BE2C (cell line): Measurements from ENCODE around the gene IFNGR2.
"Not testable (repeated sequence)": the region's sequence is repeated elsewhere in the genome, so short reads cannot be mapped to it uniquely, and the experiment has no call there.

Experiments used
- DNase-seq: peaks from one replicate; pipeline ENCODE4 v3.0.0-alpha.2; 2020
- H3K27me3 ChIP-seq: fragments of 250-450 bp; sonication (Bioruptor Pico); 2 replicates; pipeline ENCODE4 v1.5.1; 2020; ENCODE audit warnings: mild to moderate bottlenecking
- H3K36me3 ChIP-seq: fragments of 250-450 bp; sonication (Bioruptor Pico); 2 replicates; pipeline ENCODE4 v1.5.1; 2020; ENCODE audit warnings: mild to moderate bottlenecking
- H3K4me1 ChIP-seq: fragments of 250-450 bp; sonication (Bioruptor Pico); 2 replicates; pipeline ENCODE4 v1.5.1; 2020
- H3K4me3 ChIP-seq: 2 replicates; pipeline ENCODE4 v1.5.1; 2011; ENCODE audit warnings: low read depth, low read length
- H3K9me3 ChIP-seq: fragments of 250-450 bp; sonication (Bioruptor Pico); 2 replicates; pipeline ENCODE4 v1.5.1; 2020
- CTCF ChIP-seq: IDR thresholded peaks from 2 replicates; pipeline ENCODE4 v1.5.1; 2012; ENCODE audit warnings: mild to moderate bottlenecking, low read depth, low read length

Gene IFNGR2

GRCh38 chr21:33360881-33361602 lies 42.2 kb upstream of the IFNGR2 start:
- H3K9me3 ChIP-seq: no peaks in the 10 kb centered on the region
- H3K4me1 ChIP-seq: no peaks in the 10 kb centered on the region; the same call in 1 of the 2 replicates
- peaks cover 7% of the 10 kb centered on the region for H3K27me3 ChIP-seq
- peak overlapping the region; percentile 31; the same call in 1 of the 2 replicates for H3K4me3 ChIP-seq
- DNase-seq: peak; percentile 81
- H3K36me3 ChIP-seq: peaks cover 2% of the 10 kb centered on the region
- peak; percentile 96 for TF ChIP-seq CTCF

GRCh38 chr21:33362044-33362555 lies 41.1 kb upstream of the IFNGR2 start:
- H3K36me3 ChIP-seq: no peaks in the 10 kb centered on the region; the same call in 1 of the 2 replicates
- H3K4me1 ChIP-seq: no peaks in the 10 kb centered on the region; the same call in 1 of the 2 replicates
- H3K9me3 ChIP-seq: no peaks in the 10 kb centered on the region
- no peak for DNase-seq
- peak overlapping the region; percentile 31 for H3K4me3 ChIP-seq
- H3K27me3 ChIP-seq: peaks cover 7% of the 10 kb centered on the region
- no peak for TF ChIP-seq CTCF

- not testable (repeated sequence) for H3K4me1 ChIP-seq, H3K27me3 ChIP-seq, H3K9me3 ChIP-seq, H3K36me3 ChIP-seq, H3K4me3 ChIP-seq, DNase-seq
These were observed 39.2 kb upstream of the IFNGR2 start for GRCh38 chr21:33363911-33364609.

GRCh38 chr21:33364830-33365229 lies 38.4 kb upstream of the IFNGR2 start:
- Histone ChIP-seq H3K4me3 (no peak overlapping the region), H3K36me3 (no peaks in the 10 kb centered on the region), H3K4me1 (no peaks in the 10 kb centered on the region; the same call in 1 of the 2 replicates), H3K27me3 (peaks cover 7% of the 10 kb centered on the region), H3K9me3 (peaks cover under 1% of the 10 kb centered on the region; the same call in 1 of the 2 replicates)
- TF ChIP-seq CTCF: no peak
- DNase-seq: no peak

GRCh38 chr21:33367309-33367973 lies 35.8 kb upstream of the IFNGR2 start:
- Histone ChIP-seq H3K4me1 (no peaks in the 10 kb centered on the region), H3K9me3 (peaks cover 3% of the 10 kb centered on the region; the same call in 1 of the 2 replicates), H3K36me3 (no peaks in the 10 kb centered on the region), H3K27me3 (peaks cover 4% of the 10 kb centered on the region), H3K4me3 (no peak overlapping the region)
- DNase-seq: no peak
- TF ChIP-seq CTCF: no peak

- no peak for TF ChIP-seq CTCF
- no peak for DNase-seq
- no peak overlapping the region for H3K4me3 ChIP-seq
- H3K9me3 ChIP-seq: peaks cover 3% of the 10 kb centered on the region; the same call in 1 of the 2 replicates
- H3K4me1 ChIP-seq: no peaks in the 10 kb centered on the region
- H3K27me3 ChIP-seq: peaks cover 4% of the 10 kb centered on the region; the same call in 1 of the 2 replicates
- H3K36me3 ChIP-seq: no peaks in the 10 kb centered on the region
These were observed 35.1 kb upstream of the IFNGR2 start for GRCh38 chr21:33368124-33368523.
